SK-N-SH treated with all-trans-retinoic acid at 6 μM for 48 hours (cell line): ENCODE results near the gene INSYN1.

ENCODE experiments used
- ISL1 ChIP-seq: fragments of 250-450 bp; sonication (Bioruptor Pico); IDR thresholded peaks from 2 replicates; pipeline ENCODE4 v2.1.2; 2022; ENCODE audit warnings: mild to moderate bottlenecking, moderate library complexity
- ZFP3 ChIP-seq: fragments of 250-450 bp; sonication (Bioruptor Pico); IDR thresholded peaks from 2 replicates; pipeline ENCODE4 v1.5.0; 2020; ENCODE audit warnings: mild to moderate bottlenecking, moderate library complexity

GRCh38 chr15:73746883-73747282 lies 6.3 kb downstream of the INSYN1 start:
- TF ChIP-seq ISL1 (CRISPR knock-in tag) (no peak), ZFP3 (no peak)
